GM20000 (cell line): ENCODE measurements around the gene P3R3URF.

Source experiments
- DNase-seq: peaks from one replicate; pipeline ENCODE4 v3.0.0; 2012; ENCODE audit warnings: low spot score
- CTCF ChIP-seq: IDR thresholded peaks from 2 replicates; pipeline ENCODE4 v1.5.1; 2012; ENCODE audit warnings: mild to moderate bottlenecking, control low read depth; ENCODE audit errors: extremely low read depth, missing control alignments

The P3R3URF gene

DNA sequence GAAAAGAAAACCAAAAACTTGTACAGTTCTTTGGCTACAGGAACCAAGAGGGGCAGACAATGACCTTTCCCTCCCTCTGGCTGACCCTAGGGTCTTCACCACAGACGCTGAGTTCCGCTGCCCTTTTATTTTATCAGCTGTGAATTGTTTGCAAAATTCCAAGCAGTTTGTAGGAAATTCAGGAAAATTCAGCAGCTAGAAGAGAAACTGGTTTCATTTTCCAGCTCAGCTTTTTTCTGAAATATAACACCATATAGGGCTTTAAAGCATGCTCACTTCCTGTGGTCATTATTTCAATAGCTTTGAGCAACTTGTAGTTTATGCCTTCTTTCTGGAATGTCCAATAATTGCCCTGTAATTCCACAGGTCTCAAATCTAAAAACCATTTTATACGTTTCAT is 38.4 kb downstream of the P3R3URF start:
- no peak for DNase-seq
- TF ChIP-seq CTCF, result no peak

DNA sequence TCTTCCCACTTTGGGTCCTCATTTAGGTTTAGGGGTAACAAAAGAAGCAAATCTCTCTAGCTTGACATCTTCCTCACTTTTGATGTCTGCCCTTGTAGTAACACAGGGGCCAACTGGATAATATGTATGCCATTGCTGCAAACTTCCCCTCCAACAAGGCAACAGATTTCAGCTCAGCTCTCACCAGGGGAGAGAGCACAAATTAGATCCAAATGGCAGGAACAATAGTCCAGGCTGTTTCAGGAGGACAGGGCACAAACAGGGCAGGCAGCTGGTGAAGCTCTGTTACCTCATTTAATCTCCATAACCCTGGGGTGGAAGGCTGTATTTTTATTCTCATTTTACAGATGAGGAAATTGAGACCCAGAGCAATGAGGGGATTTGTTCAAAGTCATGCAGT is 39.6 kb downstream of the P3R3URF start:
- TF ChIP-seq CTCF, result no peak
- no peak for DNase-seq

DNA sequence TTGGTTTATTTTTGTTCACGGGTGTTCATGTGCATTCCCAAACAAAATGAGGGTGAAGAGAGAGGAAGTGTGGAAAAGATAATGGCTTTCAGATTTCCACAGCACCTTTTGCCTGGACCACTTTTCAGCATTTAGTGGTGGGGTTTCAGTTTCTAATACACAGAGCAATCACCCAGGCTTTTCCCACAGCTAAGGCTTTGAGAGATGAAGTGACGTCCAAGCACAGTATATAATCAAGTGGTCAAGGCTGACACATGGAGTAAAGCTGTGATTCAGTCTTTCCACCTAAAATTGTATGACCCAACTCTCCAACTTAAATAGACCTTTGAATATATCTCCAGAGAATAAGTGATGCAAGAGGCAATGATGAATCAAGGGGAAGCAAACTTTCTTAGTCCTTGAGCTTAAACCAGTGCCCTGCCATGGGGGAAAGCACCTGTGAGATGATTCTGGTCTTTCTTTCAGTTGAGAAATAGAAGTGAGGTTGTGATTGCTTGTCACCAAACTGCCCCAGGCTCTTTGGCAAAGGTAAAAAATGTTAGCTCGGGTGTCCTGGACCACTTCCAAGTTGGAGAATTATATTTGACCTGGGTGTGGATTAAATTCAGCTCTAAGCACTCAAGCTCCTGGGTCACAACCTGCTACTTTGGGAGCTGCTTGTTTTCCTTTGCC is 41.5 kb downstream of the P3R3URF start:
- DNase-seq, result peak; percentile 29
- TF ChIP-seq CTCF, result no peak

- no peak for DNase-seq
- TF ChIP-seq CTCF, result no peak
Observed at GRCh38 chr1:46133781-46134350, 42.4 kb downstream of the P3R3URF start.

DNA sequence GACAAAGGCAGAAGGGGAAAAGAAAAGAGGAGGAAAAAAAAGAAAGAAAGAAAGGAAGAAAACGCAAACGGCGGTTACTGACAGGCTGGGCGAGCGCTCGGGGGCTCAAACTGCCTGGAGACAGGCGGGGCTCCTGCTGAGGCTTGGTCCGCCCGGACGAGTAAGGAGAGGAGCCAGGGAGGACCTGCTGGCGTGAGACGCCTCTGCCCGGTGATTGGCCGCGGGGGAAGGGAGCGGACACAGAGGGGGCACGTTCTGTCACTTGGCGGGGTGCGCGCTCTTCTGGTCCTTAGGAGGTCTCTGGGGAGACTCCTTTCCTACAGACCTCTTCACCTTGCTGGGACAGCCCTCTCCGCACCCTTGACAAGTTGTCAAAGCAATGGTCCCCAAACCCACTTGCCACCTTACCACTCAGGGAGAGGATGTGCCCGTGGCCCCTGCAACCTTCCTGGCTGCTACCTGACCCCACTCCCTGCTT is 43.1 kb downstream of the P3R3URF start:
- DNase-seq, result peak; percentile 74
- no peak for TF ChIP-seq CTCF

- peak; percentile 93 for DNase-seq
- TF ChIP-seq CTCF, result no peak
Observed at GRCh38 chr1:46132529-46133180, 43.6 kb downstream of the P3R3URF start, which contains the start of gene PIK3R3. Gene PIK3R3 (minus strand): TSS chr1:46132629. CDS start chr1:46131952, 677 bp downstream.
